Measurements from ENCODE around the gene FOXI1. TPM values are rescaled to one million over a fixed set of nuclear protein-coding genes. Genes with fewer than 3 reads are reported as not detected.

FOXI1 gene
- total RNA-seq, result not detected in 2 replicates

DNA sequence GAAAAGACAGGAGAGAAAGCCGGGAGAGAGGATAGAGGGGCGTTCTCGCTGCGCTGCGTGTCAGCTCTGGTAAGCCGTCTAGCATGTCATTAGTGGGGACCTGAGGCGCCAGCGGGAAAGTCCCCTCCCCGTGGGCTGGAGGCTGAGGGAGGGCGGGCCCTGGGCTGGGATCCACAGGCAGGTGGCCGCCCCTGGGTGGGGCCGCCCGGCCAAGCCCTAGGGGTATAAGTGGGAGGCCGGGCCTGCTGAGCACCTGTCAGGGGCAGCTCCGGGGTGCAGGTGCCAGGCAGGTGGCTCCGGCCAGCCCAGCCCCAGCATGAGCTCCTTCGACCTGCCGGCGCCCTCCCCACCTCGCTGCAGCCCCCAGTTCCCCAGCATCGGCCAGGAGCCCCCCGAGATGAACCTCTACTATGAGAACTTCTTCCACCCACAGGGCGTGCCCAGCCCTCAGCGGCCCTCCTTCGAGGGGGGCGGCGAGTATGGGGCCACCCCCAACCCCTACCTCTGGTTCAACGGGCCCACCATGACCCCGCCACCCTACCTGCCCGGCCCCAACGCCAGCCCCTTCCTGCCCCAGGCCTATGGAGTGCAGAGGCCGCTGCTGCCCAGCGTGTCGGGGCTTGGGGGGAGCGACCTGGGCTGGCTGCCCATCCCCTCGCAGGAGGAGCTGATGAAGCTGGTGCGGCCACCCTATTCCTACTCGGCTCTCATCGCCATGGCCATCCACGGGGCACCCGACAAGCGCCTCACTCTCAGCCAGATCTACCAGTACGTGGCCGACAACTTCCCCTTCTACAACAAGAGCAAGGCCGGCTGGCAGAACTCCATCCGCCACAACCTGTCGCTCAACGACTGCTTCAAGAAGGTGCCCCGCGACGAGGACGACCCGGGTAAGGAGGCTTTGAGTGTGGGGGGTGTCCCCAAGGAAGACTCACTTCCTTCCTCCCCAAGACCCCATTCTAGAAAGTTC, at the start of gene FOXI1:
TSS of gene FOXI1 (plus strand) at position 256 of the 970 bp plus-strand sequence. CDS start at position 317, 61 bp downstream.

Other genes with a start within 250 kb of the FOXI1 start
- gene INSYN2B, start 125.4 kb upstream of the FOXI1 start, total RNA-seq, result 7.6 and 12.1 TPM in 2 replicates
- gene C5orf58, start 127.1 kb downstream of the FOXI1 start, total RNA-seq, result not detected in 2 replicates
- not detected in 2 replicates for gene LCP2, start 191.9 kb downstream of the FOXI1 start, total RNA-seq

Measured in myometrial cell (primary cell).